ENCODE data around the gene RNF121.

Gene RNF121

GRCh38 chr11:71991494-71991893 lies 62.6 kb downstream of the RNF121 start:
- no peak for TF ChIP-seq CTCF (IDR thresholded peaks at IDR 0.05; ENCODE audit: insufficient read depth, low read depth, low read length, missing control alignments)
- peak; percentile 88 for DNase-seq (ENCODE audit: low read depth)
- no peak overlapping the region for H3K4me3 ChIP-seq (ENCODE audit: low read depth, low read length)

DNA sequence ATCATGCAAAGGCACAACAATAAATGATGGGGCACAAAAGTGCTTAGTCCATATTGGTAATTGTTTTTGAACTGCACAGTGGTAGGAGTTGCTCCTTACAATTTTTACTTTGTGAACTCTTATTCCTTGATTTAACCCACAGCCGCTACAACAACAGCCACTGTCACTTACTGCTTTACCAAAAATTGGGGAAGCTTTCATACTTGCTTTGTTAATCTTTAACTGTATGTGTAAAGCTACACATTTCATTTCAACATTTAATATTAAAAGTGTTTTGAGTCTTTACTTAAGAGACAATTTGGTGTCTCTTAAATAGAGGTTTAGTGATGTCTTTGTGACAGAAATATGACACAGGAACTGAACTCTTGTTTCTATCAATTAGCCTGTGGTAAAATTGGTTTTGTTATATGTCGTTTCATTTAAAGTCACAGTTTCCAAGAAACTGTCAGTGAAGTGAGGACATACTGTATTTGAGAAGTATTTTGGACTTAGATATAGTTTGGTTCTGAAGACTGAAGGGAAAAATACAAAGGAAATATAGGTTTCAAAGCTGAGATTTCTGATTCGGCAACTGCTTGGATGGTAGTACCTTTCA lies 63.4 kb downstream of the RNF121 start:
- TF ChIP-seq CTCF (IDR thresholded peaks at IDR 0.05; ENCODE audit: insufficient read depth, low read depth, low read length, missing control alignments) = no peak
- peak; percentile 40 for DNase-seq (ENCODE audit: low read depth)
- no peak overlapping the region for H3K4me3 ChIP-seq (ENCODE audit: low read depth, low read length)

GRCh38 chr11:71994786-71995185 lies 65.9 kb downstream of the RNF121 start:
- no peak for DNase-seq (ENCODE audit: low read depth)
- TF ChIP-seq CTCF (IDR thresholded peaks at IDR 0.05; ENCODE audit: insufficient read depth, low read depth, low read length, missing control alignments) = no peak
- no peak overlapping the region for H3K4me3 ChIP-seq (ENCODE audit: low read depth, low read length)

DNA sequence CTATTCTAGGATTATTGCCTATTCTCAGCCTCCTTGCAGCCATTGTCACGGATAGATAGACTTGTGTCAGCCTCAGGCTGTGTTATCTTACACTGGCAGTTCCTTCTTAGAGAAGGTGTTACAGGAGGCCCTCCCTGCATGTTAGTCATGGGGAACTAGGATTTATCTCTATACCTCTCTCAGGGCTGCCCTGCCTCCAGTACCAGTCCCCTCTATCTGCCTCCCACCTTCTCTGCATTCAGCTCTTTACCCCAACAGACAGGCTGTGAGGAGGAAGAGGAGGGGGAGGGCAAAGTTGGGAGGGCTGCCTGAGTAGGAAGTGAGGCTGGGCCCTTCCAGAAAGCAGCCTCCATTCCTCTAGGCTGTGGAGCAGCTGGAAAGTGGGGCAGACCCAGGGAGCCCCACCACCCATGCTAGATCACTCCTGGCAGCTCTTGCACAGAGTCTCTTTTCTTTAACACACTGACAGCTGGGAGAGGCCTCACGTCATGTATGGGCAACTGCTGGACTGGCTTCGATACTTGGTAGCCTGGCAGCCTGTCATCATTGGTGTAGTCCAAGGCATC lies 67.0 kb downstream of the RNF121 start:
- no peak for TF ChIP-seq CTCF (IDR thresholded peaks at IDR 0.05; ENCODE audit: insufficient read depth, low read depth, low read length, missing control alignments)
- no peak for DNase-seq (ENCODE audit: low read depth)
- H3K4me3 ChIP-seq (ENCODE audit: low read depth, low read length) = no peak overlapping the region

DNA sequence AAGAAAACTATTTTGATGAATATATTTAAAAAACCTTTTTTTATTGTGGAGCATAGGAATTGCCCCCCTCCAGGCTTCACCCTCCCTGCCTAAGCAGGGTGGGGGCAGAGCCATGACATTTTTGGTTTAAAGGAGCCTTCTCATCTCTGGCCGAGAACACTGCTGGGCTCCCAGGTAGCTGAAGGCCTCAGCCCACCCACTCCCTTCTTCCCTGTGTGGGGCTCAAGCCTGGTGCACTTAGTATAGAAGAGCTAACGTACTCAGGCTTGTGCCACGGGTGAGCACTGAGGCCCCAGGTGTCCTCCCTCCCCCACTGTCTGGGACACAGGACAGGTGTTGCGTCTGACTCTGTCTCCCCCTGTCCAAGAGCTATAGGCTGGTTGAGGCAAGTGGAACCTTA lies 67.7 kb downstream of the RNF121 start:
- no peak for DNase-seq (ENCODE audit: low read depth)
- TF ChIP-seq CTCF (IDR thresholded peaks at IDR 0.05; ENCODE audit: insufficient read depth, low read depth, low read length, missing control alignments) = no peak
- no peak overlapping the region for H3K4me3 ChIP-seq (ENCODE audit: low read depth, low read length)

DNA sequence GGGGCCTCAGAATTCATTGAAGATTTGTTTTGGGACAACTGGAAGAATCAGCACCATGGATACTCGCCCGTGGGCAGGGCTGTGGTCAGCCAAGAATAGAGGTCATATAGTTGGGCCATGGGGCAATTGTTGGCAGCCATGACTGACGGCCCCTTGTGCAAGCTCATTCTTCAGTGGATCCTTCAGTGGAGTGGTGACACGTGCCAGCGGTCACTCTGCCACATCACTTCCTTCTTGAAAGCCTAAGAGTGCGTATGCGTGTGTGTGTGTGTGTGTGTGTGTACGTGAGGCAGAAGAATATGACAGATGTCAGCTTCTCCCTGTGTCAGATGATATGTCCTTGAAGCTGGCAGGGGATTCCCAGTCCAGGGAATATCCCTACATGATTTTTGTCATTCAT lies 68.1 kb downstream of the RNF121 start:
- H3K4me3 ChIP-seq (ENCODE audit: low read depth, low read length) = no peak overlapping the region
- TF ChIP-seq CTCF (IDR thresholded peaks at IDR 0.05; ENCODE audit: insufficient read depth, low read depth, low read length, missing control alignments) = no peak
- peak; percentile 40 for DNase-seq (ENCODE audit: low read depth)

- no peak for TF ChIP-seq CTCF (IDR thresholded peaks at IDR 0.05; ENCODE audit: insufficient read depth, low read depth, low read length, missing control alignments)
- no peak overlapping the region for H3K4me3 ChIP-seq (ENCODE audit: low read depth, low read length)
- no peak for DNase-seq (ENCODE audit: low read depth)
Measured at GRCh38 chr11:71997594-71997993, 68.7 kb downstream of the RNF121 start.

Measured in GM12865 (cell line).